Lower leg skin (tissue), 3 donors: ENCODE measurements around the gene SLC22A4.

Experiments used
- CTCF ChIP-seq, 3 donors: fragments of 450-650 bp; IDR thresholded peaks; one replicate each; pipeline ENCODE4 v1.5.1; 2016; ENCODE audit warnings: antibody characterized with exemption in 3 of 3, mild to moderate bottlenecking in 3 of 3, moderate library complexity in 2 of 3
- POLR2A ChIP-seq, 2 donors: fragments of 450-650 bp; IDR thresholded peaks; one replicate each; pipeline ENCODE4 v1.6.1; 2016 to 2017; ENCODE audit warnings: antibody characterized with exemption in 2 of 2, mild to moderate bottlenecking in 1 of 2, moderate library complexity in 1 of 2

DNA sequence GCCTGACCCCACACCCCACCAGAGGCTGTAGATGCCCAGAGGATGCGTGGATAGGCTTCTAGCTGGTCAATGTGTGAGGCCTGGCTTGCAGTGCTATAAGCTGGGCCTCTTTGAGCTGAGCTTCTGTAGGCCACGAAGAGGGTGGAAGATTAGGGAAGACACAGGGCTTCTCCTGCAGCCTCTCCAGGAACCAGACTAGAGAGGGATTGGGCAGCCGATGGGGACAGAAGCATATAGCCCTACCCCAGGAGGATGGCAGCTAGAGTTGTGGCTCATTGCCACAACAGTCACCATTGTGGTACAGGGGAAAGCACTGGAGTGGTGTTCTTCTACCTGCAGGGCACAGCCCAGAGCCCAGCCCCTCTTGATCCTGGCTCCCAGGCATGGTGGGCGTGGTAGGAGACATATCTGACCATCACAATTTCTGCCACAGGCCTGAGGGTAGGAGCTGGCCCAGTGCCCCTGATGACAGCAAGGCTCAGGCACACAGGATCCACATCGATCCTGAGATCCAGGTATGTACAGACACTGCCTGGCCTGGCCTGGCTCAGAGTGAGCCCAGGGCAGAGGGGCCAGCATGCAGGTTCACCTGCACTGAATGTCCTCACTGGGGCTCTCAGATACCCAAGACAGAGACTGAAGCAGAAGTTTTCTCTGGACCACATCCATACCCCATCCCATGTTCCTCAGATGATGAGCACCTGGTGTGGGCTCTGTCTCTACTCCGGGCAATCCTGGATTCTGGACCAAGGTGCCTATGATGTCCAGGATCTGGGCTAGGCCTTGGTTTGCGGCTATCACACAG is 28.0 kb upstream of the SLC22A4 start:
- TF ChIP-seq CTCF (IDR thresholded peaks at IDR 0.05), result no peak
- no peak for TF ChIP-seq POLR2A (IDR thresholded peaks at IDR 0.05)
